HepG2 (cell line): ENCODE results near the gene GPSM1. TPM values are rescaled to one million over a fixed set of nuclear protein-coding genes. Genes with fewer than 3 reads are reported as not detected.

ENCODE experiments used
- MED13 ChIP-seq: sonication (generic); formaldehyde crosslinking; IDR thresholded peaks from 2 replicates; pipeline ENCODE4 v1.5.0; 2020; ENCODE audit warnings: missing genetic modification reagents
- PHF5A ChIP-seq: IDR thresholded peaks from one replicate; pipeline ENCODE4 v1.6.1; 2018; ENCODE audit warnings: low read depth, missing genetic modification reagents; ENCODE audit not compliant: unreplicated experiment
- PPARG ChIP-seq: conservative IDR thresholded peaks from 2 replicates; pipeline ENCODE4 v1.6.1; 2016; ENCODE audit warnings: missing biosample characterization, missing genetic modification reagents
- SMARCC2 ChIP-seq: fragments of 450-650 bp; IDR thresholded peaks from 2 replicates; pipeline ENCODE4 v1.6.1; 2017; ENCODE audit warnings: antibody characterized with exemption, mild to moderate bottlenecking
- ZNF543 ChIP-seq: sonication (generic); formaldehyde crosslinking; IDR thresholded peaks from 2 replicates; pipeline ENCODE4 v1.4.0; 2020; ENCODE audit warnings: mild to moderate bottlenecking, missing genetic modification reagents
- ZNF703 ChIP-seq: sonication (generic); formaldehyde crosslinking; IDR thresholded peaks from 2 replicates; pipeline ENCODE4 v1.5.1; 2020; ENCODE audit warnings: missing genetic modification reagents, mild to moderate bottlenecking, moderate library complexity, borderline replicate concordance
- ZNF746 ChIP-seq: sonication (generic); formaldehyde crosslinking; IDR thresholded peaks from 2 replicates; pipeline ENCODE4 v1.8.0; 2022; ENCODE audit warnings: mild to moderate bottlenecking, missing genetic modification reagents
- polyA plus RNA-seq, 8 experiments: library from polyadenylated mRNA; depleted of rRNA in 3 of 8; stranded (reverse) in 7 of 8; unstranded in 1 of 8; fragments of >200 nt; fragmentation: Illumina TruSeq in 4 of 8; extraction: Trizol in 4 of 8; gene quantifications; 2 replicates each; pipeline versions ENCODE4 v1.2.1 to v1.2.3, GENCODE V29; 2011 to 2016; ENCODE audit warnings: low read depth in 4 of 8, missing spikeins in 1 of 8, mixed read lengths in 1 of 8; ENCODE audit not compliant: insufficient read depth in 1 of 8
- total RNA-seq, 5 experiments: library from RNA; depleted of rRNA; stranded (reverse); fragments of >200 nt; fragmentation: Illumina TruSeq; extraction: Trizol; gene quantifications; 2 replicates each; pipeline ENCODE4 v1.2.3, GENCODE V29; 2016; ENCODE audit warnings: low read depth in 1 of 5
- TF ChIP-seq, protein P1 (sequence below), 2 experiments: IDR thresholded peaks; 2 replicates each; pipeline ENCODE4 v1.6.1; 2011 to 2012; ENCODE audit warnings: low read length in 2 of 2, borderline replicate concordance in 1 of 2, low read depth in 1 of 2, mild to moderate bottlenecking in 1 of 2, moderate library complexity in 1 of 2
- TF ChIP-seq, protein P2 (sequence below): sonication (generic); formaldehyde crosslinking; IDR thresholded peaks from 2 replicates; pipeline ENCODE4 v1.8.1; 2023; ENCODE audit warnings: mild to moderate bottlenecking, moderate library complexity, missing genetic modification reagents
- TF ChIP-seq, protein P3 (sequence below): sonication (generic); formaldehyde crosslinking; IDR thresholded peaks from 2 replicates; pipeline ENCODE4 v1.5.0; 2020; ENCODE audit warnings: missing genetic modification reagents, mild to moderate bottlenecking, borderline replicate concordance

Gene GPSM1
- total and polyA plus RNA-seq, 2 of the 13 experiments (the other 11 are each of a cell fraction or from before 2014, with no cell fraction given) = 1.0 to 2.4 TPM

DNA sequence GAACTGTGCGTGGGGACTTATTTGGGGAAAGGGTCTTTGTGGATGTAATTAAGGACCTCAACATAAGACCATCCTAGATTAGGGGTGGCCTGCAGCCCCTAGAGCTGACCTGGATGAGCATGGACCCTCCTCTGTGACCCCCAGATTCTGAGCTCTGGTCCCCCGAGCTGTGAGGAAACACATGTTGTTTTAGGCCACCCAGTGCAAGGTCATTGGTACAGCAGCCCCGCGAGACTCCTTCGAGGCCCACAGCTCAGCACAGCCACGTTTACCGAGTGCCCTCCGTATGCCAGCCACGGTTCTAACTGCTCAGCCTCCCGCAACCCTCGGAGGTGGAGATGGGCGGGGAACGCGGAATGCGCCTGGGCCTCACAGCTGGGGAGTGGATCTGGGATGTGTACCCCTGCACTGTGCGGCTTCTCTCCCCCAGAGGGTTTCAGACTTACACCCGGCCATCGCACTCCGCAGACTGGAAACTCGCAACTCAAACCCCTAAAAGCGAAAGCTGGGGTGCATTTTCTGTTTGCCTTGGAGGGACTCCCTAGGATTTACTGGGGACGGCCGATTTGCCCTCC, 4.5 kb upstream of the GPSM1 start (continued):
- TF ChIP-seq, protein P1, sequence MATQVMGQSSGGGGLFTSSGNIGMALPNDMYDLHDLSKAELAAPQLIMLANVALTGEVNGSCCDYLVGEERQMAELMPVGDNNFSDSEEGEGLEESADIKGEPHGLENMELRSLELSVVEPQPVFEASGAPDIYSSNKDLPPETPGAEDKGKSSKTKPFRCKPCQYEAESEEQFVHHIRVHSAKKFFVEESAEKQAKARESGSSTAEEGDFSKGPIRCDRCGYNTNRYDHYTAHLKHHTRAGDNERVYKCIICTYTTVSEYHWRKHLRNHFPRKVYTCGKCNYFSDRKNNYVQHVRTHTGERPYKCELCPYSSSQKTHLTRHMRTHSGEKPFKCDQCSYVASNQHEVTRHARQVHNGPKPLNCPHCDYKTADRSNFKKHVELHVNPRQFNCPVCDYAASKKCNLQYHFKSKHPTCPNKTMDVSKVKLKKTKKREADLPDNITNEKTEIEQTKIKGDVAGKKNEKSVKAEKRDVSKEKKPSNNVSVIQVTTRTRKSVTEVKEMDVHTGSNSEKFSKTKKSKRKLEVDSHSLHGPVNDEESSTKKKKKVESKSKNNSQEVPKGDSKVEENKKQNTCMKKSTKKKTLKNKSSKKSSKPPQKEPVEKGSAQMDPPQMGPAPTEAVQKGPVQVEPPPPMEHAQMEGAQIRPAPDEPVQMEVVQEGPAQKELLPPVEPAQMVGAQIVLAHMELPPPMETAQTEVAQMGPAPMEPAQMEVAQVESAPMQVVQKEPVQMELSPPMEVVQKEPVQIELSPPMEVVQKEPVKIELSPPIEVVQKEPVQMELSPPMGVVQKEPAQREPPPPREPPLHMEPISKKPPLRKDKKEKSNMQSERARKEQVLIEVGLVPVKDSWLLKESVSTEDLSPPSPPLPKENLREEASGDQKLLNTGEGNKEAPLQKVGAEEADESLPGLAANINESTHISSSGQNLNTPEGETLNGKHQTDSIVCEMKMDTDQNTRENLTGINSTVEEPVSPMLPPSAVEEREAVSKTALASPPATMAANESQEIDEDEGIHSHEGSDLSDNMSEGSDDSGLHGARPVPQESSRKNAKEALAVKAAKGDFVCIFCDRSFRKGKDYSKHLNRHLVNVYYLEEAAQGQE (IDR thresholded peaks at IDR 0.05; ENCODE audit: borderline replicate concordance in 1 of 2, low read depth in 1 of 2, low read length in 2 of 2) = no peak
- TF ChIP-seq, protein P2, sequence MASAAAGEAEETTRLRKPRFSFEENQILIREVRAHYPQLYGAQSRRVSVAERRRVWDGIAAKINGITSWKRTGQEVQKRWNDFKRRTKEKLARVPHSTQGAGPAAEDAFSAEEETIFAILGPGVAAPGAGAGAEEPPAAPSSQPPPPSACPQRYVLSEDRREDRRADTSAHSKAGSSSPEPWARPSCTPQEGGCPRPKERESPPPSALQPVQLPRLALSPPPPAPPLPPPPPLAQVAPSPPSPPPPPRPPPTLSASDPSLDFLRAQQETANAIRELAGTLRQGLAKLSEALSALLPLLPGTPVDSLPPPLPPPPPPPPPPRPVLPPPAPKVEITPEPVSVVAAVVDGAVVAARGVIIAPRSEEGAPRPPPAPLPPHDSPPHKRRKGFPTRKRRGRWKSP (CRISPR knock-in tag) = no peak
- TF ChIP-seq PPARG (CRISPR knock-in tag) (no peak), ZNF746 (CRISPR knock-in tag) (no peak), PHF5A (CRISPR knock-in tag) (no peak), MED13 (no peak), SMARCC2 (no peak), ZNF543 (CRISPR knock-in tag) (no peak), ZNF703 (CRISPR knock-in tag) (no peak)
- TF ChIP-seq, protein P3, sequence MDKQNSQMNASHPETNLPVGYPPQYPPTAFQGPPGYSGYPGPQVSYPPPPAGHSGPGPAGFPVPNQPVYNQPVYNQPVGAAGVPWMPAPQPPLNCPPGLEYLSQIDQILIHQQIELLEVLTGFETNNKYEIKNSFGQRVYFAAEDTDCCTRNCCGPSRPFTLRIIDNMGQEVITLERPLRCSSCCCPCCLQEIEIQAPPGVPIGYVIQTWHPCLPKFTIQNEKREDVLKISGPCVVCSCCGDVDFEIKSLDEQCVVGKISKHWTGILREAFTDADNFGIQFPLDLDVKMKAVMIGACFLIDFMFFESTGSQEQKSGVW = no peak
- TF ChIP-seq, all 625 proteins: peak for 0
